ENCODE data around the gene UPK1B.
"Not testable (repeated sequence)": the region's sequence is repeated elsewhere in the genome, so short reads cannot be mapped to it uniquely, and the experiment has no call there.

UPK1B gene

GRCh38 chr3:119160361-119160760, 13.0 kb upstream of the UPK1B start:
- ATAC-seq (ENCODE audit: low read depth): no peak
- DNase-seq (ENCODE audit: low spot score): no peak
- no peak overlapping the region for H3K27ac ChIP-seq (ENCODE audit: poor library complexity, severe bottlenecking)
- peaks cover 3% of the 10 kb centered on the region for H3K9me3 ChIP-seq (ENCODE audit: severe bottlenecking)
- no peaks in the 10 kb centered on the region for H3K36me3 ChIP-seq (ENCODE audit: low read depth)
- no peak for TF ChIP-seq CTCF (IDR thresholded peaks at IDR 0.05; ENCODE audit: poor library complexity, severe bottlenecking)
- no peak overlapping the region for H3K4me3 ChIP-seq (ENCODE audit: severe bottlenecking)
- H3K27me3 ChIP-seq (ENCODE audit: insufficient read depth, poor library complexity, severe bottlenecking): no peaks in the 10 kb centered on the region
- no peaks in the 10 kb centered on the region for H3K4me1 ChIP-seq (ENCODE audit: insufficient read depth, poor library complexity, severe bottlenecking)

GRCh38 chr3:119160815-119161214, 12.6 kb upstream of the UPK1B start:
- DNase-seq (ENCODE audit: low spot score) (no peak), ATAC-seq (ENCODE audit: low read depth) (no peak)
- H3K9me3 ChIP-seq (ENCODE audit: severe bottlenecking): peaks cover 3% of the 10 kb centered on the region
- no peak overlapping the region for H3K27ac ChIP-seq (ENCODE audit: poor library complexity, severe bottlenecking)
- H3K36me3 ChIP-seq (ENCODE audit: low read depth): no peaks in the 10 kb centered on the region
- H3K27me3 ChIP-seq (ENCODE audit: insufficient read depth, poor library complexity, severe bottlenecking): no peaks in the 10 kb centered on the region
- no peak for TF ChIP-seq CTCF (IDR thresholded peaks at IDR 0.05; ENCODE audit: poor library complexity, severe bottlenecking)
- H3K4me3 ChIP-seq (ENCODE audit: severe bottlenecking): no peak overlapping the region
- no peaks in the 10 kb centered on the region for H3K4me1 ChIP-seq (ENCODE audit: insufficient read depth, poor library complexity, severe bottlenecking)

- no peak for DNase-seq (ENCODE audit: low spot score)
- no peak for TF ChIP-seq CTCF (IDR thresholded peaks at IDR 0.05; ENCODE audit: poor library complexity, severe bottlenecking)
- Histone ChIP-seq H3K9me3 (ENCODE audit: severe bottlenecking) (peaks cover 3% of the 10 kb centered on the region), H3K36me3 (ENCODE audit: low read depth) (no peaks in the 10 kb centered on the region), H3K4me1 (ENCODE audit: insufficient read depth, poor library complexity, severe bottlenecking) (no peaks in the 10 kb centered on the region), H3K4me3 (ENCODE audit: severe bottlenecking) (no peak overlapping the region), H3K27ac (ENCODE audit: poor library complexity, severe bottlenecking) (no peak overlapping the region), H3K27me3 (ENCODE audit: insufficient read depth, poor library complexity, severe bottlenecking) (no peaks in the 10 kb centered on the region)
- ATAC-seq (ENCODE audit: low read depth): no peak
Measured at GRCh38 chr3:119161240-119161639, 12.2 kb upstream of the UPK1B start.

- not testable (repeated sequence) for H3K4me1 ChIP-seq (ENCODE audit: insufficient read depth, poor library complexity, severe bottlenecking); DNase-seq (ENCODE audit: low spot score); H3K36me3 ChIP-seq (ENCODE audit: low read depth); H3K9me3 ChIP-seq (ENCODE audit: severe bottlenecking); ATAC-seq (ENCODE audit: low read depth); H3K27me3 ChIP-seq (ENCODE audit: insufficient read depth, poor library complexity, severe bottlenecking); H3K27ac ChIP-seq (ENCODE audit: poor library complexity, severe bottlenecking); H3K4me3 ChIP-seq (ENCODE audit: severe bottlenecking)
Measured at GRCh38 chr3:119164745-119165144, 8.7 kb upstream of the UPK1B start.

- H3K4me1 ChIP-seq (ENCODE audit: insufficient read depth, poor library complexity, severe bottlenecking): peaks cover 2% of the 10 kb centered on the region
- DNase-seq (ENCODE audit: low spot score) (no peak), ATAC-seq (ENCODE audit: low read depth) (no peak)
- H3K4me3 ChIP-seq (ENCODE audit: severe bottlenecking): no peak overlapping the region
- no peak for TF ChIP-seq CTCF (IDR thresholded peaks at IDR 0.05; ENCODE audit: poor library complexity, severe bottlenecking)
- H3K27me3 ChIP-seq (ENCODE audit: insufficient read depth, poor library complexity, severe bottlenecking): no peaks in the 10 kb centered on the region
- H3K27ac ChIP-seq (ENCODE audit: poor library complexity, severe bottlenecking): no peak overlapping the region
- H3K9me3 ChIP-seq (ENCODE audit: severe bottlenecking): no peaks in the 10 kb centered on the region
- H3K36me3 ChIP-seq (ENCODE audit: low read depth): no peaks in the 10 kb centered on the region
Measured at GRCh38 chr3:119170821-119171220, 2.6 kb upstream of the UPK1B start.

Measured in RWPE2 (cell line).